NB4 (cell line): ENCODE data around the gene ALAD.

Experiments
- CTCF ChIP-seq: IDR thresholded peaks from one replicate; pipeline ENCODE4 v1.5.1; 2012; ENCODE audit warnings: low read depth, low read length
- POLR2A ChIP-seq: IDR thresholded peaks from 2 replicates; pipeline ENCODE4 v1.6.1; 2011; ENCODE audit warnings: mild to moderate bottlenecking; ENCODE audit not compliant: insufficient read length; ENCODE audit errors: extremely low read depth

- no peak for TF ChIP-seq POLR2A
- TF ChIP-seq CTCF = no peak
These were observed 2.3 kb downstream of the ALAD start for GRCh38 chr9:113398796-113399195.
